MM.1S (cell line): Measurements from ENCODE around the gene SMYD5.

Experiments
- CTCF ChIP-seq: fragments of 300-600 bp; sonication (generic); IDR thresholded peaks from 2 replicates; pipeline ENCODE4 v1.5.1; 2016; ENCODE audit warnings: antibody characterized with exemption, low read length, mixed read lengths
- EZH2phosphoT487 ChIP-seq: fragments of 300-600 bp; sonication (generic); IDR thresholded peaks from 2 replicates; pipeline ENCODE4 v1.6.1; 2018; ENCODE audit warnings: antibody characterized with exemption, low read length

GRCh38 chr2:73202156-73203054, 11.6 kb upstream of the SMYD5 start, which contains the start of gene NOTO:
- TF ChIP-seq CTCF (no peak), EZH2phosphoT487 (no peak)
